Adrenal gland (tissue), 5 donors: Measurements from ENCODE around the gene HCN4.

Experiments
- POLR2A ChIP-seq, 2 donors: fragments of 450-650 bp; IDR thresholded peaks; one replicate each; pipeline ENCODE4 v1.6.1; 2017; ENCODE audit warnings: antibody characterized with exemption in 2 of 2, mild to moderate bottlenecking in 2 of 2, moderate library complexity in 1 of 2
- TF ChIP-seq, protein P1 (sequence below), 6 experiments: fragments of 450-650 bp in 4 of 6; fragments of 200-600 bp in 2 of 6; sonication (generic) in 1 of 6; IDR thresholded peaks; 1 replicate in 5 of 6; 2 replicates in 1 of 6; pipeline versions ENCODE4 v1.5.1 to v1.8.0; 2016 to 2021; ENCODE audit warnings: antibody characterized with exemption in 6 of 6, mild to moderate bottlenecking in 2 of 6, moderate library complexity in 1 of 6
- donor health status: DM: no; HTN: no; CAD: no.

GRCh38 chr15:73330206-73331051 is 38.3 kb downstream of the HCN4 start:
- TF ChIP-seq, protein P1, sequence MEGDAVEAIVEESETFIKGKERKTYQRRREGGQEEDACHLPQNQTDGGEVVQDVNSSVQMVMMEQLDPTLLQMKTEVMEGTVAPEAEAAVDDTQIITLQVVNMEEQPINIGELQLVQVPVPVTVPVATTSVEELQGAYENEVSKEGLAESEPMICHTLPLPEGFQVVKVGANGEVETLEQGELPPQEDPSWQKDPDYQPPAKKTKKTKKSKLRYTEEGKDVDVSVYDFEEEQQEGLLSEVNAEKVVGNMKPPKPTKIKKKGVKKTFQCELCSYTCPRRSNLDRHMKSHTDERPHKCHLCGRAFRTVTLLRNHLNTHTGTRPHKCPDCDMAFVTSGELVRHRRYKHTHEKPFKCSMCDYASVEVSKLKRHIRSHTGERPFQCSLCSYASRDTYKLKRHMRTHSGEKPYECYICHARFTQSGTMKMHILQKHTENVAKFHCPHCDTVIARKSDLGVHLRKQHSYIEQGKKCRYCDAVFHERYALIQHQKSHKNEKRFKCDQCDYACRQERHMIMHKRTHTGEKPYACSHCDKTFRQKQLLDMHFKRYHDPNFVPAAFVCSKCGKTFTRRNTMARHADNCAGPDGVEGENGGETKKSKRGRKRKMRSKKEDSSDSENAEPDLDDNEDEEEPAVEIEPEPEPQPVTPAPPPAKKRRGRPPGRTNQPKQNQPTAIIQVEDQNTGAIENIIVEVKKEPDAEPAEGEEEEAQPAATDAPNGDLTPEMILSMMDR (IDR thresholded peaks at IDR 0.05) = no peak
- no peak for TF ChIP-seq POLR2A (IDR thresholded peaks at IDR 0.05)
